Ammon's horn (tissue), 1 donor: ENCODE results near the gene MFSD2B.
"Not testable (repeated sequence)": the region's sequence is repeated elsewhere in the genome, so short reads cannot be mapped to it uniquely, and the experiment has no call there.

Source experiments
- DNase-seq: peaks from one replicate; pipeline ENCODE4 v3.0.0-alpha.2; 2016; ENCODE audit warnings: low spot score

The MFSD2B gene

GRCh38 chr2:24009680-24010476 is at the start of gene MFSD2B:
Gene MFSD2B (plus strand): TSS chr2:24010085. CDS start chr2:24010097, 12 bp downstream.
- no peak for DNase-seq

DNA sequence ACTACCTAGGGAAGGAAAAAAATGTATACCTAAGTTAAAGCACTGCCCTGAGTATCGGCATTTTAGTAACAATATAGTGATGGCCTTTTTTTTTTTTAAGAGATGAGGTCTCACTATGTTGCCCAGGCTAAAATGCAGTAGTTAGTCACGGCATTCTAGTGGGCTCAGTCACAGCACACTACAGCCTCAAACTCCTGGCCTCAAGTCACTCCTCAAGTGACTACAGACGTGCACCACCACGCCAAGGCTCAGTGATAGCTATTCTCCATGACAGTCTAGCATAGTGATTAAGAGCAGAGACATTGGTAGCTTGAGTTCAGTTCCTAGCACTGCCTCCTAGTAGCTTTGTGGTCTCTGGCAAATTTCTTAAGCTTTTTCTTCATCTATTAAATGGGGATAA is 42.0 kb upstream of the MFSD2B start:
- DNase-seq = no peak

GRCh38 chr2:23976883-23977282 is 33.0 kb upstream of the MFSD2B start:
- DNase-seq = no peak

DNA sequence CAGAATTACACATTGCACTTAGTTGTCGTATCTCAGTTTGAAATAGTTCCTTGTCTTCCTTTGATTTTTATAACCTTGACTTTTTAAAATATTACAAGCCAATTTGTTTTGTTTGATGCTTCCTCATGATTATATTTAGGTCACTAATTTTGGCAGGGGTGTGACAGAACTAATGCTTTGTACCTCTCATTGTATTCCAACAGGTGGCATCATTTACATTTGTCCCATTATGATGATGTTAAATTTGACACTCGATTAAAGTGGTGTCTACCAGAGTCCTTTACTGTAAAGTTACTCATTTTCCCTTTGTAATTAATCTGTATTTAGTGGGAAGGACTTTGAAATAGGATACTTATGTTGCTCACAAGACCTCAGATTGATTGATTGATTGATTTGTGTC is 21.5 kb upstream of the MFSD2B start:
- DNase-seq = no peak

- no peak for DNase-seq
Measured at GRCh38 chr2:23992931-23993330, 17.0 kb upstream of the MFSD2B start.

- no peak for DNase-seq
Measured at GRCh38 chr2:23993736-23994269, 16.1 kb upstream of the MFSD2B start.

- DNase-seq = no peak
Measured at GRCh38 chr2:23994567-23994966, 15.3 kb upstream of the MFSD2B start.

DNA sequence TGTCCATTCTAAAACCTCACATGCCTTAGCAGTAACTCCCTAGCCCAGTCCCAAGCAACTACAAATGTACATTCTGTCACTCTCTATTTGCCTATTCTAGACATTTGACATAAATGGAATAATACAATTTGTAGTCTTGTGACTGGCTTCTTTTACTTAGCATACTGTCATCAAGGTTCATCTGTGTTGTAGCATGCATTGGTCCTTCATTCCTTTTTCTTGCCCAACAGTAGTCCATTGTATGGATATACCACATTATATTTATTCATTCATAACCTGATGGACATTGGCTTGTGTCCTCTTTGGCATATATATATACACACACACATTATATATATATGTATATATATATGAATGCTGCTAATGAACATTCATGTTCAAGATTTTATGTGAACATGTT is 2.2 kb upstream of the MFSD2B start:
- no peak for DNase-seq

- DNase-seq = no peak
Measured at GRCh38 chr2:24008672-24009366, 1.1 kb upstream of the MFSD2B start.

- DNase-seq = no peak
Measured at GRCh38 chr2:24009367-24009679, 562 bp upstream of the MFSD2B start.

- no peak for DNase-seq
Measured at GRCh38 chr2:24010477-24011249, 778 bp downstream of the MFSD2B start.

DNA sequence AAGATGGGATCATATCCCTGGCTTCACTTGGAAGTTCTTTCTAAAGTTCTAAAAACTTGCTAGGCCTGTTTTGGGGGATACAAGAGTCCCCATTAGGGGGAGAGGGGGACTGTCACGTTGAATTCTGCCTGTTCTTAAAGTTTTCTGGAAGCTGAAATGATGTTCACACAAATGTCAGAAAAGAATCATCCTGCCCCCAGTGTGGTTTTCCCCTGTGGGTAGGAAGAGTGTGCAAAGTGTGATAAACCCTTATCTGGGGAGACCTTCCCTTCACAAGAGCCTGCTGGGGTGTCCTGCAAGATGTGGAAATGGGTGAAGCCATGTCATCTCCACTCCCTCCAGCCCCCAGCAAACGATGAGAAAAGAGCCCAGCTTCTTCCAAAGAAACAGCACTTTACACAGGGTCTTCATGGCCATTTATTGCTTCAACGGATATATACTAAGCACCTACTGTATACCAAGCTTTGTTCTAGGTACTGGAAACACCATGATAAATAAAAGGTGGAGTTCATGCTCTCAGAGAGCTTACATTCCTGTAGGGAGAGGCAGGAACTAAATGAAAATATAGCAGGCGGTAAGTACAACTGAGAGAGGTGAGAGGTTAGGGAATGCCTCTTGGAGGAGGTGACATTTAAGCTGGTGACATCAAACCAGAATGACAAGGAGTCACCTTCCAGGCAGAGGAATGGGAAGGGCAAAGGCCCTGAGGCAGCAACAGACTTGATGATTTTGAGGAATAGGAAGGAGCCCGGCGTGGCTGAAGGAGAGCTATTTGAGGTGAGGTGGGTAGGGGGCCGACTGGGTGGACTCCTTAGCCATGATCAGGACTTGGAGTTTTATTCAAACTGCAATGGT is 1.6 kb downstream of the MFSD2B start:
- no peak for DNase-seq

DNA sequence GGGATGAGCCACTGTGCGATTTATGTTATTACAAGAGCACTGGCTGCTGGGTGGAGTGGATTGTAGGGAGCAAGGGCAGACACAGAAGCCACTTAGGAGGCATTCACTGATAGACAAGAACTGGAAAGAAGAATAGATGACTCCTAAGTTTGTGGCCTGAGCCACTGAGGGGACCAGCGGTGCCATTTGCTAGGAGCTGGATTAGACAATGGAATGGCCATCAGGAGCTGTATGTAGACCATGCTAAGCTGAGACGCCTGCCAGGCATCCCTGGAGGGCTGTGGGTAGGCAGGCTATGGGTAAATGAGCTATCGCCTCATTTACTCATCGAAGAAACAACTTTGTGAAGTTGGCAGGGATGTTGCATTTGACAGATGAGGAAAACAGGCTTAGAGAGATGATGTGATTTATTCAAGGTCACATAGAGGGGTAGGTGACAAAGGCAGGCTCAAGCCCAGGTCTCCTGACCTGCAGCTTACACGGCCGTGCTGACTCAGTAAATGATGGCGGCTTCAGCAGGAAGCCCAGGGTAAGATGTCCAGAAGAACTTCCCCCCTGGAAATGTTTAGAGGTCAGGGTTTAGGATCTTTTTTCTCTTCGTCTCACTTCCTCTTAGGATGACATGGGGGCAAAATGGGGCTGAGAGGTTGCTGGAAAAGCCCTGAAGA is 2.8 kb downstream of the MFSD2B start:
- DNase-seq = no peak

GRCh38 chr2:24014902-24015301 is 5.0 kb downstream of the MFSD2B start:
- not testable (repeated sequence) for DNase-seq

- DNase-seq = no peak
Measured at GRCh38 chr2:24015562-24016375, 5.9 kb downstream of the MFSD2B start.

GRCh38 chr2:24016376-24016761 is 6.5 kb downstream of the MFSD2B start:
- DNase-seq = no peak

DNA sequence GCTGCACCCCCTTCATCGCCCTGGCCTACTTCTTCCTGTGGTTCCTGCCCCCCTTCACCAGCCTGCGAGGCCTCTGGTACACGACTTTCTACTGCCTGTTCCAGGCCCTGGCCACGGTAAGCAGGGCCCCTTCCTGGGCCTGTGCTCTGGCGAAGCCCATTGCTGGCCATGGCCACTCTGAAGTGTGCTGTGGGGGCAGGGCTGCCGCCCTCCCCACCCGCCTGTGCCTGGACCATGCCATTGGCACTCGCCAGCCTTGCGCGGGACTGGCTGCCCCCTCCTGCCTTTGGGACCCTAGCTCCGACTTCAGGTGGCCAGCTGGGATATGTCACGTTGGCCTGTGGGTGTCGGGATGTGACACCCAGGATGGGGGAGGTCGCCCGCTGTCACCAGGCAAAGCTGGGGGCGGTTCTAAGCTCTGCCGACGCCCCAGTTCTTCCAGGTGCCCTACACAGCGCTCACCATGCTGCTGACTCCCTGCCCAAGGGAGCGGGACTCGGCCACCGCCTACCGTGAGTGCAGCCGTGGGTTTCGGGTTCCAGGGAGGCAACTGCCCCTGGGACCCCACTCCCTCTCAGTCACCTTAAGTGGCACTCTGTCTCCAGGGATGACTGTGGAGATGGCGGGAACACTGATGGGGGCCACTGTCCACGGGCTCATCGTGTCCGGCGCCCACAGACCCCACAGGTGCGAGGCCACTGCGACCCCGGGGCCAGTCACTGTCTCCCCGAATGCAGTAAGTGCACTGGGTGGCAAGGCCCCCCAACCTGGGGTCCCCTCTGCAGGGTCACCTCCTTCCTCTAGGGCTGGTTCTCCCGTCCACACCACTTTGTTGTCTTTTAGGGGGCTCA is 7.2 kb downstream of the MFSD2B start:
- no peak for DNase-seq

- DNase-seq = no peak
Measured at GRCh38 chr2:24017711-24018110, 7.8 kb downstream of the MFSD2B start.

DNA sequence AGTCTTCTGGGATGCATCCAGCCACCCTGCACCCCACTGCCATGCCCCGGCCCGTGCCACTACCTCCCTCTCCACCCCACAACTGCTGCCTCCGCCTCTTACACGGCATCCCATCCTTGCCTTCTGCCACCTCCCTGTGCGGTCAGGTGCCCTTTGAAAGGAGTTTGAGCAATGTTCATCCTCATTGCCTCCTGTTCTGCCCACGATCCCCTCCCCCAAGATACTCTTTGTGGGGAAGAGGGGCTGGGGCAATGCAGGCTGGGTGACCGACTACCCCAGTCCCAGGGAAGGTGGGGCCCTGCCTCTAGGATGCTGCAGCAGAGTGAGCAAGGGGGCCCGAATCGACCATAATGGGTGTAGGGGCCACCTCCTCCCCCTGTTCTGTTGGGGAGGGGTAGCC is 8.4 kb downstream of the MFSD2B start:
- no peak for DNase-seq
